Lung (tissue), 12 donors: ENCODE data around the gene TFR2. TPM values are rescaled to one million over a fixed set of nuclear protein-coding genes. Genes with fewer than 3 reads are reported as not detected.
A peak's percentile ranks its signal among the peaks of the same experiment; 100 is the strongest.

ENCODE experiments used
- ATAC-seq: fragments of 200-7000 bp; cut with Tn5 transposase; one replicate; pipeline ENCODE4 v1.9.1; 2020; ENCODE audit warnings: moderate number of reproducible peaks; ENCODE audit not compliant: insufficient read depth, low FRiP score
- DNase-seq, 3 donors: peaks; one replicate each; pipeline ENCODE4 v3.0.0-alpha.2; 2013 to 2017
- H3K27ac ChIP-seq, 2 donors: one replicate each; pipeline ENCODE4 v1.5.1; 2013; ENCODE audit warnings: mild to moderate bottlenecking in 2 of 2, moderate library complexity in 2 of 2, control low read depth in 1 of 2, inconsistent platforms in 1 of 2, low read depth in 1 of 2, low read length in 1 of 2
- H3K27me3 ChIP-seq, 3 donors: one replicate each; pipeline ENCODE4 v1.5.1; 2013; ENCODE audit warnings: low read length in 2 of 3; ENCODE audit not compliant: control insufficient read depth in 3 of 3, insufficient read depth in 3 of 3
- H3K36me3 ChIP-seq, 4 donors: one replicate each; pipeline ENCODE4 v1.5.1; 2013; ENCODE audit warnings: low read length in 4 of 4, mild to moderate bottlenecking in 1 of 4, moderate library complexity in 1 of 4; ENCODE audit not compliant: control insufficient read depth in 4 of 4, insufficient read depth in 4 of 4
- H3K4me1 ChIP-seq, 5 donors: one replicate each; pipeline ENCODE4 v1.5.1; 2013; ENCODE audit warnings: low read length in 5 of 5, mild to moderate bottlenecking in 2 of 5, moderate library complexity in 1 of 5; ENCODE audit not compliant: control insufficient read depth in 5 of 5, insufficient read depth in 5 of 5
- H3K4me3 ChIP-seq: one replicate; pipeline ENCODE4 v1.5.1; 2013; ENCODE audit warnings: mild to moderate bottlenecking, control low read depth, moderate library complexity
- H3K9ac ChIP-seq, 2 donors: one replicate each; pipeline ENCODE4 v1.5.1; 2013; ENCODE audit warnings: low read length in 2 of 2, control low read depth in 1 of 2; ENCODE audit not compliant: insufficient read depth in 1 of 2
- H3K9me3 ChIP-seq, 4 donors: one replicate each; pipeline ENCODE4 v1.5.1; 2013; ENCODE audit warnings: low read length in 3 of 4, mild to moderate bottlenecking in 1 of 4, moderate library complexity in 1 of 4; ENCODE audit not compliant: control insufficient read depth in 4 of 4, insufficient read depth in 3 of 4
- CTCF ChIP-seq: IDR thresholded peaks from 2 replicates; pipeline ENCODE4 v1.5.1; 2012; ENCODE audit warnings: mild to moderate bottlenecking; ENCODE audit errors: control extremely low read depth, extremely low read depth
- WGBS, 2 donors: extraction: QIAGEN DNeasy Blood & Tissue Kit; methylation state at CpG; one replicate each; pipeline ENCODE4 v1.1.7; 2013; 5-methylcytosine and 5-hydroxymethylcytosine counted together
- polyA plus RNA-seq, 2 donors: library from polyadenylated mRNA; stranded (reverse); fragments of 200-250 nt; gene quantifications; one replicate each; pipeline ENCODE4 v1.2.1, GENCODE V29; 2013
- total RNA-seq, 2 donors: library from RNA; depleted of rRNA in 1 of 2; stranded (reverse); fragments of >200 nt in 1 of 2; gene quantifications; one replicate each; pipeline ENCODE4 v1.2.1, GENCODE V29; 2014 to 2021
- donor health status: control.
- donor health status: control.
- donor health status: Bipolar disorder and iron deficiency.
- donor health status: healthy.
- donor health status: DM: yes; HTN: yes; CAD: no.

The TFR2 gene
- total and polyA plus RNA-seq, 4 donors = 0.33 to 2.1 (median 1.3) TPM

- H3K4me3 ChIP-seq = no peak overlapping the region
- no peak for TF ChIP-seq CTCF
- WGBS, 2 donors = 88 to 91% methylated on average over 25 of the region's 25 CpGs
- no peak overlapping the region for H3K27ac ChIP-seq
- no peak overlapping the region for H3K9ac ChIP-seq
- DNase-seq = no peak
- H3K4me1 ChIP-seq = peaks cover 0 to 4% (median 0%) of the 10 kb centered on the region in 5 donors
- no peak for ATAC-seq
- no peaks in the 10 kb centered on the region for H3K27me3 ChIP-seq
- peaks cover 19 to 92% (median 37%) of the 10 kb centered on the region in 4 donors for H3K36me3 ChIP-seq
- no peaks in the 10 kb centered on the region for H3K9me3 ChIP-seq
Measured at GRCh38 chr7:100682228-100682741, 40.9 kb upstream of the TFR2 start.

- Histone ChIP-seq H3K36me3 (peaks cover 19 to 92% (median 41%) of the 10 kb centered on the region in 4 donors), H3K9ac (no peak overlapping the region), H3K27me3 (no peaks in the 10 kb centered on the region), H3K4me1 (peaks cover 0 to 4% (median 0%) of the 10 kb centered on the region in 5 donors), H3K4me3 (no peak overlapping the region), H3K27ac (peak overlapping the region in 1 of 2 donors; percentile 33), H3K9me3 (no peaks in the 10 kb centered on the region)
- WGBS, 2 donors = 80 to 84% methylated on average over 29 of the region's 29 CpGs
- ATAC-seq (no peak), DNase-seq (peak in 1 of 3 donors; percentile 14)
- TF ChIP-seq CTCF = no peak
Measured at GRCh38 chr7:100681491-100682227, 40.3 kb upstream of the TFR2 start.

DNA sequence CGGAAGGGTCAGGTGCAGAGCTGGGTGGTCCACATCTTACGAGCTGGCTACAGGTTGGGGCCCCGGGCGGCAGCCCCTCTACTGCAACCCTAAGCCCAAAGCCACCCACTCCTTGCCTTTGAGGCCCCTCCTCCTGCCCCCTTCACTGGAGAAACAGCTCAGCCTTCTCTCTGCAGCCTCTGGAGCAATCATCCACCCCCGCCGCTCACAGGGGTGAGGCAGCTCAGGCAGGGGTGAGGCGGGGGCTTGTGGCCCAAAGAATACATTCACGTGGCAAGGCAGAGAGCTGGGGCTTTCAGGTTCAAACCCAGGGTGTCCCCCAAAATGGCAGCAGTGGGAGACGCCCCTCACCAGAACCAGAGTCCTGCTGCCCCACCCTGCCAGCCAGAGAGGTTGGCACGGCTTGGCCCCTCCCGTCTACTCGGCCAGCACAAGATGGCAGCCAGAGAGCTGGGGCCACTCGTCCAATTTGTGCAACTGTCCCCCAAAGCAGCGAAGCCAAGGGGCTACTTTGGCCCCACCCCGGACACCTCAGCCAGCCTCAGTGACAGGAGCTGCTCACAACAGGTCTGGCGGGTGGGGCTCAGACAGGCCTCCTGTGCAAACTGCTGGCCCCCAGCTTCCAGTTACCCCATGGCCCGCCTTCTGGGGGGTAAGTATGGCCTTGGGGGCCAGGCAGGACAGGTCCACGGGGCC, 39.4 kb upstream of the TFR2 start:
- WGBS, 2 donors = 84 to 88% methylated on average over 18 of the region's 18 CpGs
- ATAC-seq (no peak), DNase-seq (peak in 1 of 3 donors; percentile 14)
- peak overlapping the region in 1 of 2 donors; percentile 20 for H3K27ac ChIP-seq
- H3K27me3 ChIP-seq = no peaks in the 10 kb centered on the region
- H3K9ac ChIP-seq = no peak overlapping the region
- no peak for TF ChIP-seq CTCF
- no peak overlapping the region for H3K4me3 ChIP-seq
- H3K9me3 ChIP-seq = no peaks in the 10 kb centered on the region
- H3K4me1 ChIP-seq = peaks cover 0 to 8% (median 2%) of the 10 kb centered on the region in 5 donors
- peaks cover 13 to 86% (median 38%) of the 10 kb centered on the region in 4 donors for H3K36me3 ChIP-seq
